DMS79 (cell line): ENCODE data around the gene PDGFB.

Experiments
- DNase-seq: peaks from one replicate; lab custom pipeline; 2025; lab: John Stamatoyannopoulos, UW

Gene PDGFB

GRCh38 chr22:39205344-39206021 is 39.3 kb downstream of the PDGFB start:
- DNase-seq = no peak

GRCh38 chr22:39204216-39204615 is 40.6 kb downstream of the PDGFB start:
- DNase-seq = no peak

- DNase-seq = no peak
Observed at GRCh38 chr22:39197578-39197977, 47.2 kb downstream of the PDGFB start.

- no peak for DNase-seq
Observed at GRCh38 chr22:39194098-39194497, 50.7 kb downstream of the PDGFB start.

GRCh38 chr22:39188809-39189208 is 56.0 kb downstream of the PDGFB start:
- DNase-seq = no peak

GRCh38 chr22:39185601-39186012 is 59.2 kb downstream of the PDGFB start:
- DNase-seq = no peak

GRCh38 chr22:39184586-39185577 is 59.9 kb downstream of the PDGFB start:
- no peak for DNase-seq

- DNase-seq = no peak
Observed at GRCh38 chr22:39183991-39184585, 60.7 kb downstream of the PDGFB start.

GRCh38 chr22:39182478-39183030 is 62.2 kb downstream of the PDGFB start:
- no peak for DNase-seq

GRCh38 chr22:39181778-39182177 is 63.0 kb downstream of the PDGFB start:
- DNase-seq = no peak

- DNase-seq = no peak
Observed at GRCh38 chr22:39181356-39181755, 63.4 kb downstream of the PDGFB start.

- DNase-seq = no peak
Observed at GRCh38 chr22:39179841-39180335, 64.9 kb downstream of the PDGFB start.

- no peak for DNase-seq
Observed at GRCh38 chr22:39179401-39179827, 65.4 kb downstream of the PDGFB start.

- DNase-seq = no peak
Observed at GRCh38 chr22:39178206-39179111, 66.3 kb downstream of the PDGFB start.

GRCh38 chr22:39177791-39178190 is 67.0 kb downstream of the PDGFB start:
- no peak for DNase-seq

- DNase-seq = no peak
Observed at GRCh38 chr22:39177456-39177775, 67.4 kb downstream of the PDGFB start.

- DNase-seq = no peak
Observed at GRCh38 chr22:39176714-39177455, 67.9 kb downstream of the PDGFB start.

- DNase-seq = no peak
Observed at GRCh38 chr22:39176143-39176713, 68.6 kb downstream of the PDGFB start.

GRCh38 chr22:39175353-39176142 is 69.2 kb downstream of the PDGFB start:
- DNase-seq = no peak
